Lung (tissue), 12 donors: ENCODE data around the gene OAS3. TPM values are rescaled to one million over a fixed set of nuclear protein-coding genes. Genes with fewer than 3 reads are reported as not detected.

Source experiments
- ATAC-seq: fragments of 200-7000 bp; cut with Tn5 transposase; one replicate; pipeline ENCODE4 v1.9.1; 2020; ENCODE audit warnings: moderate number of reproducible peaks; ENCODE audit not compliant: insufficient read depth, low FRiP score
- DNase-seq, 3 donors: peaks; one replicate each; pipeline ENCODE4 v3.0.0-alpha.2; 2013 to 2017
- H3K27ac ChIP-seq, 2 donors: one replicate each; pipeline ENCODE4 v1.5.1; 2013; ENCODE audit warnings: mild to moderate bottlenecking in 2 of 2, moderate library complexity in 2 of 2, control low read depth in 1 of 2, inconsistent platforms in 1 of 2, low read depth in 1 of 2, low read length in 1 of 2
- H3K27me3 ChIP-seq, 3 donors: one replicate each; pipeline ENCODE4 v1.5.1; 2013; ENCODE audit warnings: low read length in 2 of 3; ENCODE audit not compliant: control insufficient read depth in 3 of 3, insufficient read depth in 3 of 3
- H3K36me3 ChIP-seq, 4 donors: one replicate each; pipeline ENCODE4 v1.5.1; 2013; ENCODE audit warnings: low read length in 4 of 4, mild to moderate bottlenecking in 1 of 4, moderate library complexity in 1 of 4; ENCODE audit not compliant: control insufficient read depth in 4 of 4, insufficient read depth in 4 of 4
- H3K4me1 ChIP-seq, 5 donors: one replicate each; pipeline ENCODE4 v1.5.1; 2013; ENCODE audit warnings: low read length in 5 of 5, mild to moderate bottlenecking in 2 of 5, moderate library complexity in 1 of 5; ENCODE audit not compliant: control insufficient read depth in 5 of 5, insufficient read depth in 5 of 5
- H3K4me3 ChIP-seq: one replicate; pipeline ENCODE4 v1.5.1; 2013; ENCODE audit warnings: mild to moderate bottlenecking, control low read depth, moderate library complexity
- H3K9ac ChIP-seq, 2 donors: one replicate each; pipeline ENCODE4 v1.5.1; 2013; ENCODE audit warnings: low read length in 2 of 2, control low read depth in 1 of 2; ENCODE audit not compliant: insufficient read depth in 1 of 2
- H3K9me3 ChIP-seq, 4 donors: one replicate each; pipeline ENCODE4 v1.5.1; 2013; ENCODE audit warnings: low read length in 3 of 4, mild to moderate bottlenecking in 1 of 4, moderate library complexity in 1 of 4; ENCODE audit not compliant: control insufficient read depth in 4 of 4, insufficient read depth in 3 of 4
- WGBS, 2 donors: extraction: QIAGEN DNeasy Blood & Tissue Kit; methylation state at CpG; one replicate each; pipeline ENCODE4 v1.1.7; 2013; 5-methylcytosine and 5-hydroxymethylcytosine counted together
- polyA plus RNA-seq, 2 donors: library from polyadenylated mRNA; stranded (reverse); fragments of 200-250 nt; gene quantifications; one replicate each; pipeline ENCODE4 v1.2.1, GENCODE V29; 2013
- total RNA-seq, 2 donors: library from RNA; depleted of rRNA in 1 of 2; stranded (reverse); fragments of >200 nt in 1 of 2; gene quantifications; one replicate each; pipeline ENCODE4 v1.2.1, GENCODE V29; 2014 to 2021
- TF ChIP-seq, protein P1 (sequence below): IDR thresholded peaks from 2 replicates; pipeline ENCODE4 v1.5.1; 2012; ENCODE audit warnings: mild to moderate bottlenecking; ENCODE audit errors: control extremely low read depth, extremely low read depth
- donor health status: control.
- donor health status: control.
- donor health status: Bipolar disorder and iron deficiency.
- donor health status: healthy.
- donor health status: DM: yes; HTN: yes; CAD: no.

Gene OAS3
- total and polyA plus RNA-seq, 4 donors: 5.7 to 31.9 (median 19.3) TPM

DNA sequence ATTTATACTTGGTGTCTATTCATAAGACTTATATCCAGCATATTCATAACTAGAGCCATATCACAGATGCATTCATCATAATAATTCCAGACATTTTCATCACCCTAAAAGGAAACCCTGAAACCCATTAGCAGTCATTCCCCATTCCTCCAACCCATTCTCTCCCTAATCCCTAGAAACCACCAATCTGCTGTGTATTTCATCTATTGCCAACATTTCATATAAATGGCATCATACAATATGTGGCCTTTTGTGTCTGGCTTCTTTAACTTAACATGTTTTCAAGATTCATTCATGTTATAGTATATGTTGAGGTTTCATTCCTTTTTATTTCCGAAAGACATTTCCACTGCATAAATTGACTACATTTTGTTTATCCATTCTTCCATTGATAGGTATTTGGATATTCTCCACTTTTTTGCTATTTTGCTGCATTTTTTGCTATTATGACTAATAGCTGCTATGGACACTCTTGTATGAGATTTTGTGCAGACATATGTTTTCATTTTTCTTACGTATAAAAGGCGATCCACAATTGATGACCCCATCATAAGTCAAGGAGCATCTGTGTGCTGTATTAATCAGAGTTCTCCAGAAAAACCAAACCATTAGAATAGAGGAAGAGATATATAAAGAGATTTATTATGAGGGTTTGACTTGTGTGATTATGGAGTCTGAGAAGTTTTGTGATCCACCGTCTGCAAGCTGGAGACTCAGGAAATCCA lies 34.9 kb downstream of the OAS3 start:
- H3K4me1 ChIP-seq: peaks cover 0 to 12% (median 0%) of the 10 kb centered on the region in 5 donors
- TF ChIP-seq, protein P1, sequence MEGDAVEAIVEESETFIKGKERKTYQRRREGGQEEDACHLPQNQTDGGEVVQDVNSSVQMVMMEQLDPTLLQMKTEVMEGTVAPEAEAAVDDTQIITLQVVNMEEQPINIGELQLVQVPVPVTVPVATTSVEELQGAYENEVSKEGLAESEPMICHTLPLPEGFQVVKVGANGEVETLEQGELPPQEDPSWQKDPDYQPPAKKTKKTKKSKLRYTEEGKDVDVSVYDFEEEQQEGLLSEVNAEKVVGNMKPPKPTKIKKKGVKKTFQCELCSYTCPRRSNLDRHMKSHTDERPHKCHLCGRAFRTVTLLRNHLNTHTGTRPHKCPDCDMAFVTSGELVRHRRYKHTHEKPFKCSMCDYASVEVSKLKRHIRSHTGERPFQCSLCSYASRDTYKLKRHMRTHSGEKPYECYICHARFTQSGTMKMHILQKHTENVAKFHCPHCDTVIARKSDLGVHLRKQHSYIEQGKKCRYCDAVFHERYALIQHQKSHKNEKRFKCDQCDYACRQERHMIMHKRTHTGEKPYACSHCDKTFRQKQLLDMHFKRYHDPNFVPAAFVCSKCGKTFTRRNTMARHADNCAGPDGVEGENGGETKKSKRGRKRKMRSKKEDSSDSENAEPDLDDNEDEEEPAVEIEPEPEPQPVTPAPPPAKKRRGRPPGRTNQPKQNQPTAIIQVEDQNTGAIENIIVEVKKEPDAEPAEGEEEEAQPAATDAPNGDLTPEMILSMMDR: no peak

DNA sequence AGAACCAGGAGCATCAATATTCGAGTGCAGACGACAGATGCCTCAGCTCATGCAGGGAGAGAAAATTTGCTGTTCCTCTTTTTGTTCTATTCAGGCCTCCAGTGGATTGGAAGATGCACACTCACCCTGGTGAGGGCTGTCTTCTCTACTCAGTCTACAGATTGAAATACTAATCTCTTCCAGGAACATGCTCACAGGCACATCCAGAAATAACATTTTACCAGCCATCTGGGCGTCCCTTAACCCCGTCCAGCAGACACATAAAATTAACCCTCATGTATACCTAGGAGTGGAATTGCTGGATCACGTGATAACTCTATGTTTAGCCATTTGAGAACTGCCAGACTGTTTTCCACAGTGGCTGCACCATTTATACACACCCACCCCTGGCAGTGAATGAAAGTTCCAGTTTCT lies 35.6 kb downstream of the OAS3 start:
- no peaks in the 10 kb centered on the region for H3K9me3 ChIP-seq
- H3K4me3 ChIP-seq: no peak overlapping the region
- H3K27ac ChIP-seq: no peak overlapping the region
- ATAC-seq: no peak
- no peaks in the 10 kb centered on the region for H3K27me3 ChIP-seq
- WGBS, 2 donors: 20 to 27% methylated on average over 5 of the region's 5 CpGs
- DNase-seq: peak in 1 of 3 donors; percentile 9
- no peak overlapping the region for H3K9ac ChIP-seq
- peaks cover 0 to 12% (median 0%) of the 10 kb centered on the region in 5 donors for H3K4me1 ChIP-seq
- peaks cover 0 to 11% (median 9%) of the 10 kb centered on the region in 4 donors for H3K36me3 ChIP-seq
- TF ChIP-seq, protein P1: no peak

More for the DNA sequence above, 34.9 kb downstream of the OAS3 start:
- ATAC-seq: no peak
- no peaks in the 10 kb centered on the region for H3K9me3 ChIP-seq
- H3K27ac ChIP-seq: no peak overlapping the region
- no peak for DNase-seq
- H3K4me3 ChIP-seq: no peak overlapping the region
- H3K27me3 ChIP-seq: no peaks in the 10 kb centered on the region
- no peak overlapping the region for H3K9ac ChIP-seq
- WGBS, 2 donors: 74 to 80% methylated on average over 4 of the region's 4 CpGs
- peaks cover 0 to 11% (median 9%) of the 10 kb centered on the region in 4 donors for H3K36me3 ChIP-seq

- H3K4me3 ChIP-seq: no peak overlapping the region
- TF ChIP-seq, protein P1: no peak
- no peak overlapping the region for H3K27ac ChIP-seq
- no peaks in the 10 kb centered on the region for H3K9me3 ChIP-seq
- ATAC-seq (no peak), DNase-seq (no peak)
- H3K27me3 ChIP-seq: no peaks in the 10 kb centered on the region
- peaks cover 0 to 12% (median 0%) of the 10 kb centered on the region in 5 donors for H3K4me1 ChIP-seq
- no peak overlapping the region for H3K9ac ChIP-seq
- peaks cover 0 to 8% (median 3%) of the 10 kb centered on the region in 4 donors for H3K36me3 ChIP-seq
- WGBS, 2 donors: 92 to 93% methylated on average over 7 of the region's 7 CpGs
These were observed 36.6 kb downstream of the OAS3 start for GRCh38 chr12:112974904-112975303.
